A673 (cell line): ENCODE data around the gene SOBP. TPM values are rescaled to one million over a fixed set of nuclear protein-coding genes. Genes with fewer than 3 reads are reported as not detected.

ENCODE experiments used
- BruUV-seq: library from RNA; stranded (reverse); fragments of 400-500 nt; replicated peaks from 2 replicates; lab custom pipeline; 2021; lab: Mats Ljungman, UMichigan
- CTCF ChIA-PET: fragments of 300-600 bp; sonication (Branson Sonifier 250); formaldehyde crosslinking; loops from one replicate; lab custom pipeline; 2022; ENCODE audit warnings: antibody characterized with exemption; lab: Charles Lee
- POLR2A ChIA-PET: fragments of 300-600 bp; sonication (Branson Sonifier 250); formaldehyde crosslinking; loops from one replicate; lab custom pipeline; 2022; ENCODE audit warnings: antibody characterized with exemption; ENCODE audit not compliant: low non-redundant PET; lab: Charles Lee
- DNase-seq: peaks from one replicate; pipeline ENCODE4 v3.0.0-alpha.2; 2015; ENCODE audit warnings: low spot score
- H3K27ac ChIP-seq: fragments of 200-600 bp; sonication (generic); 2 replicates; pipeline ENCODE4 v1.5.1; 2016; ENCODE audit warnings: mixed run types, low read depth, mild to moderate bottlenecking, mixed read lengths, antibody characterized with exemption, low read length; ENCODE audit not compliant: poor library complexity, severe bottlenecking
- H3K27me3 ChIP-seq: fragments of 200-600 bp; sonication (generic); replicated peaks from 2 replicates; pipeline ENCODE4 v1.6.1; 2017; ENCODE audit warnings: mixed run types, low read depth, mild to moderate bottlenecking, mixed read lengths, antibody characterized with exemption, low read length; ENCODE audit not compliant: insufficient read depth, poor library complexity
- H3K36me3 ChIP-seq: fragments of 200-600 bp; sonication (generic); 2 replicates; pipeline ENCODE4 v1.6.1; 2016; ENCODE audit warnings: mixed run types, mild to moderate bottlenecking, mixed read lengths, antibody characterized with exemption, low read length; ENCODE audit not compliant: insufficient read depth, poor library complexity, severe bottlenecking
- H3K4me1 ChIP-seq: fragments of 200-600 bp; sonication (generic); 2 replicates; pipeline ENCODE4 v1.6.1; 2017; ENCODE audit warnings: mixed run types, mild to moderate bottlenecking, mixed read lengths, antibody characterized with exemption, low read length; ENCODE audit not compliant: insufficient read depth, poor library complexity, severe bottlenecking
- H3K4me3 ChIP-seq: fragments of 200-600 bp; sonication (generic); 2 replicates; pipeline ENCODE4 v1.5.1; 2016; ENCODE audit warnings: low read depth, mixed run types, mild to moderate bottlenecking, mixed read lengths, low read length; ENCODE audit not compliant: poor library complexity, severe bottlenecking
- H3K9me3 ChIP-seq: fragments of 200-600 bp; sonication (generic); 2 replicates; pipeline ENCODE4 v1.6.1; 2016; ENCODE audit warnings: mixed run types, low read depth, mild to moderate bottlenecking, mixed read lengths, antibody characterized with exemption, low read length; ENCODE audit not compliant: poor library complexity, severe bottlenecking
- EZH2 ChIP-seq: fragments of 200-600 bp; sonication (generic); IDR thresholded peaks from 2 replicates; pipeline ENCODE4 v1.6.1; 2017; ENCODE audit warnings: borderline replicate concordance, low read depth, mild to moderate bottlenecking, mixed read lengths, antibody characterized with exemption, low read length; ENCODE audit not compliant: poor library complexity, severe bottlenecking
- intact Hi-C: fragments of 100-400 bp; cut with micrococcal nuclease; formaldehyde crosslinking; loops from one replicate; pipeline ENCODE4 v1.10.0; 2022; ENCODE audit not compliant: unreplicated experiment
- total RNA-seq: library from RNA; stranded (reverse); gene quantifications from 2 replicates; pipeline ENCODE4 v1.2.3, GENCODE V29; 2021
- TF ChIP-seq, protein P1 (sequence below): fragments of 300-800, 200-600 bp; sonication (generic); conservative IDR thresholded peaks from 2 replicates; pipeline ENCODE4 v1.5.1; 2017; ENCODE audit warnings: low read depth, mild to moderate bottlenecking, antibody characterized with exemption, low read length, moderate library complexity, mixed read lengths

SOBP gene
- total RNA-seq, 1 experiment from 2014 or later, result 3.3 TPM

GRCh38 chr6:107579456-107580056 lies 89.6 kb downstream of the SOBP start:
- Histone ChIP-seq H3K36me3 (no peaks in the 10 kb centered on the region), H3K4me1 (peaks cover 21% of the 10 kb centered on the region), H3K9me3 (no peaks in the 10 kb centered on the region), H3K4me3 (no peak overlapping the region), H3K27ac (no peak overlapping the region), H3K27me3 (no peaks in the 10 kb centered on the region)
- TF ChIP-seq EZH2, result no peak
- TF ChIP-seq, protein P1, sequence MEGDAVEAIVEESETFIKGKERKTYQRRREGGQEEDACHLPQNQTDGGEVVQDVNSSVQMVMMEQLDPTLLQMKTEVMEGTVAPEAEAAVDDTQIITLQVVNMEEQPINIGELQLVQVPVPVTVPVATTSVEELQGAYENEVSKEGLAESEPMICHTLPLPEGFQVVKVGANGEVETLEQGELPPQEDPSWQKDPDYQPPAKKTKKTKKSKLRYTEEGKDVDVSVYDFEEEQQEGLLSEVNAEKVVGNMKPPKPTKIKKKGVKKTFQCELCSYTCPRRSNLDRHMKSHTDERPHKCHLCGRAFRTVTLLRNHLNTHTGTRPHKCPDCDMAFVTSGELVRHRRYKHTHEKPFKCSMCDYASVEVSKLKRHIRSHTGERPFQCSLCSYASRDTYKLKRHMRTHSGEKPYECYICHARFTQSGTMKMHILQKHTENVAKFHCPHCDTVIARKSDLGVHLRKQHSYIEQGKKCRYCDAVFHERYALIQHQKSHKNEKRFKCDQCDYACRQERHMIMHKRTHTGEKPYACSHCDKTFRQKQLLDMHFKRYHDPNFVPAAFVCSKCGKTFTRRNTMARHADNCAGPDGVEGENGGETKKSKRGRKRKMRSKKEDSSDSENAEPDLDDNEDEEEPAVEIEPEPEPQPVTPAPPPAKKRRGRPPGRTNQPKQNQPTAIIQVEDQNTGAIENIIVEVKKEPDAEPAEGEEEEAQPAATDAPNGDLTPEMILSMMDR, result no peak
- DNase-seq, result no peak
- intact Hi-C loops, result no loop called here
- no TSS peak for BruUV-seq
- ChIA-PET POLR2A (no interaction called here), CTCF (no interaction called here)

DNA sequence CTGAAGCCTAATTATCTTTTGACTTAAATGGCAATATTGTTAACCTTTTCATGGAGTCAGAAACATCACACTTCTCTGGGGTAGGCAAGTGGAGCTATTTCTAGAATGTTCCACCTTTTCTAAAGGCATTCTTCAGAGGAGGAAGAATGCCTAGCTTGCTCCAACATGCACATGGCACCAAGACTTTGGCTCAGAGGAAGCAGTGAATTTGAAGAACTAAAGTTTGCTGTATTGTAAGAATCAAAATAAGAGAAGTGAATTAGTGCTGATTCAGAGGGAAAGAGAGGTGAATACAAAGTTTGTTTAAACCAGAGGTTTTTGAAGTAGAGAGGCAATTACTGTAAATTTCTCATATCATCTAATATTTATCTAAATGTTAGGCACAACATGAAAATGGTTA lies 92.2 kb downstream of the SOBP start:
- Histone ChIP-seq H3K4me3 (no peak overlapping the region), H3K4me1 (peaks cover 43% of the 10 kb centered on the region), H3K9me3 (no peaks in the 10 kb centered on the region), H3K27ac (no peak overlapping the region), H3K27me3 (no peaks in the 10 kb centered on the region), H3K36me3 (no peaks in the 10 kb centered on the region)
- DNase-seq, result no peak
- intact Hi-C loops, result no loop called here
- POLR2A ChIA-PET, result no interaction called here
- CTCF ChIA-PET, result no interaction called here
- no peak for TF ChIP-seq EZH2
- TF ChIP-seq, protein P1, result no peak
- BruUV-seq, result no TSS peak

DNA sequence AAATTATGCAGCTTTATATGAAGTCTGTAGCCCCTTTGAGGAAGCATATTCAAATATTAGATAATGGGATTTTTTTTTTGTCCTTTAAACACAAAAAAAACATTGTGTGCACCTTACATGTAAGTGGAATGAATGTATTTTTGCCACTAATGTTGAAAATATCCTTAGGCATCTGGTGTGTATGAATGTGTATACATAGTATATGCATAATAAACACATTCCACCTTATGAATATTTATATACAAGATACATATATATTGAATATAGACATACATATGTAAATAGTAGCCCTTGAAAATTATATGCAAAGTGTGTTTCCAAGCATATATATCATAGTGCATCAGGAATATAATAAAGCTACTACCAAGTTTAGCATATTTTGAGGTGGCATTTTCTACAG lies 94.8 kb downstream of the SOBP start:
- intact Hi-C loops, result no loop called here
- CTCF ChIA-PET, result no interaction called here
- POLR2A ChIA-PET, result interaction anchor here (0.7 kb wide), 1 partner anchor 264 kb away, joined by 5 read pairs; no protein-coding TSS in a partner anchor
- Histone ChIP-seq H3K27me3 (no peaks in the 10 kb centered on the region), H3K4me3 (no peak overlapping the region), H3K4me1 (peaks cover 26% of the 10 kb centered on the region), H3K9me3 (no peaks in the 10 kb centered on the region), H3K27ac (no peak overlapping the region), H3K36me3 (no peaks in the 10 kb centered on the region)
- DNase-seq, result no peak
- no peak for TF ChIP-seq EZH2
- BruUV-seq, result no TSS peak

DNA sequence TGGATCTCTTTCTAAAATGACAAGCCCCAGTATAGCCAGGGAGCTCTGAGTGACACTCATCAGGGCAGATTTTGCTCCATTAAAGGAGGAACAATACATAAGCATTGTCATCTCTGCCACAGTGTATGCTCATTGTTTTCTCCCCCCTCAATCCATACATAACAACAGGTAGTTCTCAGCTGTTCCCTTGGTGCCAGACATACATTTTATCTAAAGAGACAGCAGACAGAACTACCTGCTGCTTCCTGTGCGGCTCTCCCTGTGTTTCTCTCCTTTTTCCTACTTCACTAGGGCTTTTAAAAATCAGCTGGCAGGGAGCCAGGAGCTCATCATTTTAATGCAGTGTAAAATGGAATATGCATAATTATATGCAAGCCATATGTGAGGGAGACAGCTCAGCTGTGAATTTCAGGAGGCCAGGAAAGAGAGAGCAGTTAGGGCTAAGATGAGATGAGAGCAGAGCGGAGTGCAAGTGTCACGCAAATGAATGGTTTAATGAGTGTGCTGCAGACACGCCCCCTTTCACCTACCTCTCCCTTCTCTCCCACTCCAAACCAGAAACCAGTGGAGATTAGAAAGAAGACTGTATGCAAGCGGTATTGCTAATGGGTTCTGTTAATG lies 96.0 kb downstream of the SOBP start:
- POLR2A ChIA-PET, result no interaction called here
- H3K4me3 ChIP-seq, result no peak overlapping the region
- DNase-seq, result peak; percentile 56
- no peak for TF ChIP-seq EZH2
- TF ChIP-seq, protein P1, result no peak
- BruUV-seq, result no TSS peak
- intact Hi-C loops, result no loop called here
- H3K27ac ChIP-seq, result no peak overlapping the region
- CTCF ChIA-PET, result no interaction called here
- no peaks in the 10 kb centered on the region for H3K36me3 ChIP-seq
- H3K4me1 ChIP-seq, result peaks cover 26% of the 10 kb centered on the region
- H3K9me3 ChIP-seq, result no peaks in the 10 kb centered on the region
- H3K27me3 ChIP-seq, result no peaks in the 10 kb centered on the region
